ENCODE data around the gene KLHDC7A. TPM values are rescaled to one million over a fixed set of nuclear protein-coding genes. Genes with fewer than 3 reads are reported as not detected.

Gene KLHDC7A
- total and polyA plus RNA-seq, 2 donors (not counting 3 experiments of a cell fraction or from before 2014, with no cell fraction given), result not detected

- dilution Hi-C loops (cut with MboI; ENCODE audit: extremely low pct_ligation_motif_present, low sequenced_read_pairs), result no loop called here
- no TSS peak for BruUV-seq (replicated peaks)
- H3K9me3 ChIP-seq (replicated peaks; ENCODE audit: control insufficient read depth, insufficient read depth, low read length), result no peaks in the 10 kb centered on the region
- no peaks in the 10 kb centered on the region for H3K36me3 ChIP-seq (ENCODE audit: control insufficient read depth in 2 of 2, extremely low read depth in 1 of 2, insufficient read depth in 2 of 2, low read length in 2 of 2)
- FAIRE-seq, result no peak
- TF ChIP-seq POLR2A (IDR thresholded peaks at IDR 0.05; ENCODE audit: low read depth, low read length) (no peak), POLR2AphosphoS5 (IDR thresholded peaks at IDR 0.05; ENCODE audit: insufficient read depth, low read depth, low read length) (no peak), MYC (IDR thresholded peaks at IDR 0.05; ENCODE audit: low read depth, low read length) (no peak), GATA2 (IDR thresholded peaks at IDR 0.05; ENCODE audit: insufficient read depth, insufficient read length, low read depth, low read length) (no peak), FOS (IDR thresholded peaks at IDR 0.05; ENCODE audit: borderline replicate concordance, insufficient read depth, low read length) (no peak), JUN (IDR thresholded peaks at IDR 0.05; ENCODE audit: borderline replicate concordance, insufficient read depth, insufficient read length, low read depth) (no peak), EZH2 (IDR thresholded peaks at IDR 0.05; ENCODE audit: borderline replicate concordance, low read depth, low read length, severe bottlenecking) (no peak)
- TF ChIP-seq, protein P1, sequence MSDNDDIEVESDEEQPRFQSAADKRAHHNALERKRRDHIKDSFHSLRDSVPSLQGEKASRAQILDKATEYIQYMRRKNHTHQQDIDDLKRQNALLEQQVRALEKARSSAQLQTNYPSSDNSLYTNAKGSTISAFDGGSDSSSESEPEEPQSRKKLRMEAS (IDR thresholded peaks at IDR 0.05; ENCODE audit: insufficient read depth, insufficient read length), result no peak
- TF ChIP-seq, protein P2, sequence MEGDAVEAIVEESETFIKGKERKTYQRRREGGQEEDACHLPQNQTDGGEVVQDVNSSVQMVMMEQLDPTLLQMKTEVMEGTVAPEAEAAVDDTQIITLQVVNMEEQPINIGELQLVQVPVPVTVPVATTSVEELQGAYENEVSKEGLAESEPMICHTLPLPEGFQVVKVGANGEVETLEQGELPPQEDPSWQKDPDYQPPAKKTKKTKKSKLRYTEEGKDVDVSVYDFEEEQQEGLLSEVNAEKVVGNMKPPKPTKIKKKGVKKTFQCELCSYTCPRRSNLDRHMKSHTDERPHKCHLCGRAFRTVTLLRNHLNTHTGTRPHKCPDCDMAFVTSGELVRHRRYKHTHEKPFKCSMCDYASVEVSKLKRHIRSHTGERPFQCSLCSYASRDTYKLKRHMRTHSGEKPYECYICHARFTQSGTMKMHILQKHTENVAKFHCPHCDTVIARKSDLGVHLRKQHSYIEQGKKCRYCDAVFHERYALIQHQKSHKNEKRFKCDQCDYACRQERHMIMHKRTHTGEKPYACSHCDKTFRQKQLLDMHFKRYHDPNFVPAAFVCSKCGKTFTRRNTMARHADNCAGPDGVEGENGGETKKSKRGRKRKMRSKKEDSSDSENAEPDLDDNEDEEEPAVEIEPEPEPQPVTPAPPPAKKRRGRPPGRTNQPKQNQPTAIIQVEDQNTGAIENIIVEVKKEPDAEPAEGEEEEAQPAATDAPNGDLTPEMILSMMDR (IDR thresholded peaks at IDR 0.05; ENCODE audit: extremely low read depth in 1 of 2, insufficient read depth in 1 of 2, low read depth in 1 of 2, low read length in 2 of 2), result no peak
- no peaks in the 10 kb centered on the region for H4K20me1 ChIP-seq (replicated peaks; ENCODE audit: control insufficient read depth, extremely low read depth, insufficient read depth, low read length)
- no peak overlapping the region for H3K9ac ChIP-seq (replicated peaks; ENCODE audit: extremely low read depth, insufficient read depth, low read length)
- H3K4me2 ChIP-seq (ENCODE audit: insufficient read depth, low read length), result no peak overlapping the region
- intact Hi-C loops (cut with micrococcal nuclease), result no loop called here
- no peak overlapping the region for H3K4me3 ChIP-seq (replicated peaks in 1 of 3; ENCODE audit: insufficient read depth in 1 of 3, low read depth in 1 of 3, low read length in 3 of 3)
- no peaks in the 10 kb centered on the region for H3K9me1 ChIP-seq (replicated peaks; ENCODE audit: control insufficient read depth, extremely low read depth, insufficient read depth, low read length)
- no peak overlapping the region for H2AFZ ChIP-seq (ENCODE audit: low read depth, low read length)
- no peak for DNase-seq (ENCODE audit: low read depth, low spot score)
- CTCF ChIA-PET, result no interaction called here
- H3K4me1 ChIP-seq (ENCODE audit: control insufficient read depth, extremely low read depth, insufficient read depth, low read length), result no peaks in the 10 kb centered on the region
- no peaks in the 10 kb centered on the region for H3K79me2 ChIP-seq (ENCODE audit: control insufficient read depth, insufficient read depth, low read length)
- POLR2A ChIA-PET, result no interaction called here
- H3K27ac ChIP-seq (ENCODE audit: insufficient read depth, low read depth, low read length), result no peak overlapping the region
- no peaks in the 10 kb centered on the region for H3K27me3 ChIP-seq (ENCODE audit: control insufficient read depth in 2 of 2, insufficient read depth in 2 of 2, low read length in 2 of 2)
These were observed 1.4 kb downstream of the KLHDC7A start for GRCh38 chr1:18481921-18482701.

Measured in endothelial cell of umbilical vein (primary cell).